GM18861 (cell line): ENCODE measurements around the gene MSH4.

Source experiments
- ATAC-seq: cut with Tn5 transposase; IDR thresholded peaks from one replicate; pipeline ENCODE4 v1.9.1; 2021; ENCODE audit not compliant: unreplicated experiment

The MSH4 gene

DNA sequence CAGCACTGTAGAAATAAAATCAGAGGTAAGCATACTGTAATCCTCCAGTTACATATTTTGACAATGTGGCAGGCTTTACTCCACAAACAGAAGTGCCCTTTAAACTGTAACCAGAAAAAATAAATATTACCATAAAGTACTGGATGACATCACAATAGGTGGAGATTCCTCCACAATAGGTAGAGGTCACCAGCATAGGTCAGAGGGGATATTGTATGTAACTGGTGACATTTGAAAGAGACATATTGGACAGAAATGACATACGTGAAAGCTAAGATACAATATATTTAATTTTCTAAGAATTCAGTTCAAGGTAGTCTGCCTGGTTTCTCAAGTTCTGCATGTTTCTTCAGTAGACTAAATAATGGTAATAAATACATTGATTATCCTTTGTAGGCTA, 135.6 kb downstream of the MSH4 start, which contains the start of gene ASB17:
ASB17 (minus strand) TSS at position 101 of the 400 bp plus-strand sequence. CDS start 113 bp downstream, outside the sequence.
- no peak for ATAC-seq

DNA sequence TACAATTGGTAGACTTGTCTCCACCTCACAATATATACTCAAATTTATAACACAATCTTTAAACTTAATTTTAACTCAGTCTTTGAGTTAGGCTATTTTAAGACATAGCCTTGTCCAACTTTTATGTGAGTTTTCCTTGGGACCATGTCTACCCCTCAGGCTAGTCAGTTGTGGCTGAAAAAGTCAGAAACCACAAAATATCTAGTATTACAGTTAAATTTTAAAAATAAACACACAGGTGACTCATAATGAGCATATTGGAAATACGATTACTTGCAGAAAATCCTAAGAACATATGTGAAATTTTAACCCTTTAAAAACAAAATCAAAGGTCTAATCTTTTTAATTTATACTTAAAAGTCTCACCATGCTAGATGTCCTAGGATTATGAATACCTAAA, 140.4 kb downstream of the MSH4 start:
- ATAC-seq = peak; percentile 49

DNA sequence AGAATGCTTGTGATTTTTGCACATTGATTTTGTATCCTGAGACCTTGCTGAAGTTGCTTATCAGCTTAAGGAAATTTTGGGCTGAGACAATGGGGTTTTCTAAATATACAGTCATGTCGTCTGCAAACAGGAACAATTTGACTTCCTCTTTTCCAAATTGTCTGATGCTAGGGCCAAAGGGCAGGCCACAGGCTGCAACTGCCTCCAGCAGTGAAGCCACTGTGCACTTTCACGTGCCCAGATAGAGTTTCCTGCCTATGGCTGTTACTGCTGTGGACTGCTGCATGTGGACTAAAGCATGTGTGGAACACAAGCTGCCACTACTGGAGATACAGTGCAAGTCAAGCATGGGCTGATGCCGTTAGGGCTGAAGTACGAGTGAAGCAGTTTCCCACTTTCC, 146.4 kb downstream of the MSH4 start:
- ATAC-seq = peak; percentile 64

DNA sequence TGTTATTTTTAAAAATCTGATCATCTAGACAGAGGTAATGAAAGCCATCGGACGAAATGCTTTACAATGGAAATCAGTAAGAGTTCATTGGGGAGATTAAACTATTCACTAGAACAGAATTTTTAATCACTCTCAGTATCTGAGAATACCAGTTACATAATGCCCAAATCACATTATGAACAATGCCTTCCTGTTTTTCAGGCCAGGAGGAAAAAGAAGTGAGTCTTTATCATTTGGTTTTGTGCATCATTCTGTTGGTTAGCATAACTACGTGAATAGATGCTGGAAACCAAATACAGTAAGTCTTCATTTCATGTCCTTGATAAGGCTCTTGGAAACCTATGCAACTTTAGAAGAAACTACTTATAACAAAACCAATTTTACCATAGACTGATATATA, 153.5 kb downstream of the MSH4 start:
- ATAC-seq = no peak

DNA sequence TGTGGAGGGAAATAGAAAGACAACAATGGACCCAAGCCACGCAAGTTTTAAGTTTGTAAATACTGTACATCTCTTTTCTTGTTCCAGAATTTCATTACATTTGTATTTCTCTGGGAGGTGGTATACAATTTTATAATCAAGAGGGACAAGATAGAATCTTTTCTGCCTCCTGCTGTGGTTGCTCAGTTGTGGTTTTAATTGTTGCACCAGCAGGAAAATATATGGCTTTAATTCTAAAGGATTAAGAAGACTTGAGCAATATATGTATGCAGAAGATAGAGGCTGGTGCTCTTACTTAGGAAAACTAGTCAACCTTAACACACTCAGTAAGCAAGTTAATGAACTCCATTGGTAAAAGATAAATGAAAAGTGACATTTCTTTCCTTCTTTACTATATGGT, 155.3 kb downstream of the MSH4 start:
- no peak for ATAC-seq

DNA sequence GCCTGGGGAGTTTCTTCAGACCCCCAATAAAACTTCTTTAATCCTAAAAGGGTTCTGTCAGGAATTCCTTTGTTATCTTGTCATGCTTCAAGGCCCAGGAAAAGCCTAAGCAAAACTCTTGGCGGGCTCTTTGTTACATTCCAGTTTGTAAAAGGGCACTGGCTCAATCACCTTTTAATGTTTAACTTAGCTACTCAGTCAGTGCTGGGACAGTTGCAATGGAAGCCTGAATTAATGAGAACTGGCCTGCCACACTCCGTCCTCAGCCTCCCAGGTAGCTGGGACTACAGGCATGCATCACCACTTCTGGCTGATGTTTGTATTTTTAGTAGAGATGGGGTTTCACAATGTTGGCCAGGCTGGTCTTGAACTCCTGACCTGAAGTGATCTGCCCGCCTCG, 156.8 kb downstream of the MSH4 start:
- ATAC-seq = no peak

DNA sequence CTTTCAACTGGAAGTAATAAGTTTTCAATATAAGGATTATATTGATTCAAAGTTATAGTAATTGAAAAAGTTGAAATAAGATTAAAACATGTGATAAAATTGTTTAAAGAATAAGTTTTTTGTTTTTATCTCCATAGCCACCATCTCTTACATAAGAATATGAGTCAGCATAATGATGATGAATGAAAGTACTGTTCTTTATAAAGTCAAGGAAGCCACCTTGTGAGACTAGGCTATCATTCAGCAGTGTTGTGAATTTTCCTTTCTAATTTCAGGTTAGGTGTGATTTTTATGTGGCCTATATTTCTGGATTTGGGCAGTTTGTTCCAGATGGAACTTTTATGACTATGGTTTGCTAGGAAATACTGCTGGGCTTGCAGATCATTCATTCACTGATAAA, 157.9 kb downstream of the MSH4 start:
- no peak for ATAC-seq
